GM12874 (cell line): ENCODE results near the gene DCTD.

Experiments
- CTCF ChIP-seq: IDR thresholded peaks from 2 replicates; pipeline ENCODE4 v1.5.1; 2011; ENCODE audit warnings: low read depth, mild to moderate bottlenecking, control low read depth, low read length, moderate library complexity; ENCODE audit not compliant: insufficient read depth

DCTD gene

GRCh38 chr4:182869697-182870096 lies 47.5 kb downstream of the DCTD start:
- TF ChIP-seq CTCF: no peak

- TF ChIP-seq CTCF: no peak
Observed at GRCh38 chr4:182866746-182867145, 50.4 kb downstream of the DCTD start.

- TF ChIP-seq CTCF: no peak
Observed at GRCh38 chr4:182863501-182863900, 53.7 kb downstream of the DCTD start.

- TF ChIP-seq CTCF: no peak
Observed at GRCh38 chr4:182862921-182863320, 54.3 kb downstream of the DCTD start.

- no peak for TF ChIP-seq CTCF
Observed at GRCh38 chr4:182862141-182862875, 54.9 kb downstream of the DCTD start.

GRCh38 chr4:182861346-182861745 lies 55.8 kb downstream of the DCTD start:
- TF ChIP-seq CTCF: no peak

- no peak for TF ChIP-seq CTCF
Observed at GRCh38 chr4:182859730-182860129, 57.5 kb downstream of the DCTD start.
